ENCODE data around the gene NUAK2.

NUAK2 gene

DNA sequence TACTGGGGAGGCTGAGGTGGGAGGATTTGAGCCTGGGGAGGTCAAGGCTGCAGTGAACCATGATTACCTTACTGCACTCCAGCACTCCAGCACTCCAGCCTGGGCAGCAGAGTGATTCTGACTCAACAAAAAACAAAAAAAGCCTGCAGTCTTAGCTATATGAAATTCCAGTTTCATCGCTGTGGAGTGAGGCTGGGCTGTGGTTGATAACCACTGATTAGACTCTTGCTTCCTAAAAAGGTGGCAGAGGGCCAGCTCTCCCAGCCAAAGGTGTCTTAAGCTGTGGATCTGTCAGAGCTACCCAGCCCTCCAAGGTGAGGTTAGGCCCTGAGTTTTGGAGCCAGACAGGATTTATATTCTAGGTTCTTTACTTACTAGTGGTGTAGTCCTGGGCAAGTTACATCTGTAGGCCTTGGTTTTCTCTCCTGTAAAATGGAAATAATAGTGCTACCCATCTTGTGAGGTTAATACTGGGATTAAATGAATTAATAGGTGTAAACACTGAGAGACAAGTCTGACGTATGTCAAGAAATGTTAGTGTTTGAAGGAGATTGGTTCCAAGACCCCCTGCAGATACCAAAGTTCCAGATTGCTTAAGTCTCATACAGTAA, 57.9 kb downstream of the NUAK2 start:
- H3K79me2 ChIP-seq = no peaks in the 10 kb centered on the region
- no peak overlapping the region for H3K4me3 ChIP-seq (ENCODE audit: low read depth, low read length)
- no peaks in the 10 kb centered on the region for H3K9me3 ChIP-seq (ENCODE audit: control insufficient read depth, low read length)
- TF ChIP-seq CTCF (IDR thresholded peaks at IDR 0.05) = no peak
- H3K36me3 ChIP-seq (ENCODE audit: control insufficient read depth, insufficient read depth, low read length) = no peaks in the 10 kb centered on the region
- no peaks in the 10 kb centered on the region for H3K27me3 ChIP-seq (ENCODE audit: control insufficient read depth, insufficient read depth, low read length)
- no peak overlapping the region for H3K27ac ChIP-seq
- H3K9ac ChIP-seq = no peak overlapping the region
- no peak overlapping the region for H3K4me2 ChIP-seq (ENCODE audit: low read length)
- H2AFZ ChIP-seq = no peak overlapping the region
- H3K4me1 ChIP-seq = no peaks in the 10 kb centered on the region

- H3K4me2 ChIP-seq (ENCODE audit: low read length) = no peak overlapping the region
- no peak overlapping the region for H3K9ac ChIP-seq
- no peaks in the 10 kb centered on the region for H3K27me3 ChIP-seq (ENCODE audit: control insufficient read depth, insufficient read depth, low read length)
- TF ChIP-seq CTCF (IDR thresholded peaks at IDR 0.05) = no peak
- H3K4me1 ChIP-seq = no peaks in the 10 kb centered on the region
- no peak overlapping the region for H2AFZ ChIP-seq
- no peaks in the 10 kb centered on the region for H3K9me3 ChIP-seq (ENCODE audit: control insufficient read depth, low read length)
- H3K79me2 ChIP-seq = no peaks in the 10 kb centered on the region
- no peak overlapping the region for H3K27ac ChIP-seq
- no peaks in the 10 kb centered on the region for H3K36me3 ChIP-seq (ENCODE audit: control insufficient read depth, insufficient read depth, low read length)
- H3K4me3 ChIP-seq (ENCODE audit: low read depth, low read length) = no peak overlapping the region
These were observed 58.8 kb downstream of the NUAK2 start for GRCh38 chr1:205262731-205263171.

DNA sequence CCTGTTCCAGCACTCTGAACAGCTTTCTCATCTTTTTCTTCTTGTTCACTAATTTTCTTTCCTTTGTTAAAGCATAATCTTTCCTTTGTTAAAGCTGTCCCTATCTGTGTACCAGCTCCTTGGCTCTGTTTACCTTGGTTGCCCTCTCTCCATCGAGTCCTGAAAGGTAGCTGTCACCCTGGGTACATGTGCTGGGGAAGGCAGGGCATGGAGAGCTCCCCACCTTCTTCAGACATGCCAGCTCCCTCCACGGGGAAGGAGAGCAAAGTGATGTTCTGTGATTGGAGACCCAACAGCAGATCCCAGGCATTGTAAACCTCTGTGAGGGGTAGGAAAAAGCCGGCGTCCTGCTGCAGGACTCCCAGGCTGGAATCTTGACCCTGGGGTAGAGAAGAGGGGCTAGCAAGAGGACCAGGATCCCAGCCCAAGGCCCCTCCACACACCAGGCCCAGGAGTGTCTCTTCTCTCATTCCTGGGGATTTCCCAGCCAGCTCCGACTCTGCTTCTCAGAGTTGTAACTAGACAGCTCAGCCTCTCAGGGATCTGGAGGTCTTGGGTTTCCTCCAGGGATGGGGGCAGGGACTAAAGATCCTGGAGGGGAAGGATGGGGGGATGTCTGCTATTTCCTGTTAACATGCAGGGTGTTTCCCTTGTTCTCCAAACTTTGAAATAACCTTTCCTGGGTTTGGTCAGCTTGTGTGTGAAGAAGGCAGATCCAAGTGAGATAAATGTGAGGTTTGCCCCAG, 59.4 kb downstream of the NUAK2 start:
- Histone ChIP-seq H3K79me2 (no peaks in the 10 kb centered on the region), H3K4me2 (ENCODE audit: low read length) (no peak overlapping the region), H3K4me3 (ENCODE audit: low read depth, low read length) (no peak overlapping the region), H3K27me3 (ENCODE audit: control insufficient read depth, insufficient read depth, low read length) (no peaks in the 10 kb centered on the region), H2AFZ (no peak overlapping the region), H3K9ac (no peak overlapping the region), H3K9me3 (ENCODE audit: control insufficient read depth, low read length) (no peaks in the 10 kb centered on the region), H3K36me3 (ENCODE audit: control insufficient read depth, insufficient read depth, low read length) (no peaks in the 10 kb centered on the region), H3K4me1 (no peaks in the 10 kb centered on the region), H3K27ac (no peak overlapping the region)
- no peak for TF ChIP-seq CTCF (IDR thresholded peaks at IDR 0.05)

DNA sequence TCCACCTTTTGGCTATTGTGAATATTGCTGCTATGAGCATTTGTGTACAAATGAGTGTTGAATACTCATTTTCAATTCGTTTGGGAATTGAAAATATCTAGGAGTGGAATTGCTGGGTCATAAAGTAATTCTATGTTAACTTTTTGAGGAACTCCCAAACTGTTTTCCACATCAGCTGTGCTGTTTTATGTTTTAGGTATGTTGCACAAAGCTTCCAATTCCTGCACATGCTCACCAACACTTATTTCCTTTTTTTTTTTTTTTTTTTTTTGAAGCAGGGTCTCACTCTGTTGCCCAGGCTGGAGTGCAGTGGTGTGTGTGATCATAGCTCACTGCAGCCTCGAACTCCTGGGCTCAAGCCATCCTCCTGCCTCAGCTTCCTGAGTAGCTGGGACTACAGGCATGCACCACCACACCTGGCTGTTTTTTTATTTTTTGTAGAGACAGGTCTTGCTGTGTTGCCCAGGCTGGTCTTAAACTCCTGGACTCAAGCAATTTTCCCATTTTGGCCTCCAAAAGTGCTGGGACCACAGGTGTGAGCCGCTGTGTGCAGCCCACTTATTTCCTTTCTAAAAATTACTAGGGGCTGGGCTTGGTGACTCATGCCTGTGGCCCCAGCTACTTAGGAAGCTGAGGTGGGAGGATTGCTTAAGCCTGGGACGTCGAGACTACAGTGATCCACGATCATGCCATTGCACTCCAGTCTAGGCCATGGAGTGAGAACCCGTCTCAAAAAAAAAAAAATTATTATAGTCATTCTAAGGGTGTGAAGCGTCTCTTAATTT, 60.4 kb downstream of the NUAK2 start:
- no peak overlapping the region for H3K4me2 ChIP-seq (ENCODE audit: low read length)
- H2AFZ ChIP-seq = no peak overlapping the region
- no peak overlapping the region for H3K4me3 ChIP-seq (ENCODE audit: low read depth, low read length)
- no peaks in the 10 kb centered on the region for H3K27me3 ChIP-seq (ENCODE audit: control insufficient read depth, insufficient read depth, low read length)
- H3K27ac ChIP-seq = no peak overlapping the region
- no peaks in the 10 kb centered on the region for H3K4me1 ChIP-seq
- H3K9ac ChIP-seq = no peak overlapping the region
- no peaks in the 10 kb centered on the region for H3K9me3 ChIP-seq (ENCODE audit: control insufficient read depth, low read length)
- H3K79me2 ChIP-seq = peaks cover 2% of the 10 kb centered on the region
- TF ChIP-seq CTCF (IDR thresholded peaks at IDR 0.05) = no peak
- no peaks in the 10 kb centered on the region for H3K36me3 ChIP-seq (ENCODE audit: control insufficient read depth, insufficient read depth, low read length)

All from parathyroid adenoma (tissue), 2 donors.